Vagina (tissue), 2 donors: ENCODE measurements around the gene PTGR1.

Experiments used
- POLR2A ChIP-seq, 2 donors: fragments of 450-650 bp; IDR thresholded peaks; one replicate each; pipeline ENCODE4 v1.6.1; 2017; ENCODE audit warnings: antibody characterized with exemption in 2 of 2, mild to moderate bottlenecking in 2 of 2, moderate library complexity in 2 of 2
- POLR2AphosphoS5 ChIP-seq, 2 donors: sonication (generic); formaldehyde crosslinking; IDR thresholded peaks; one replicate each; pipeline ENCODE4 v1.9.0; 2017; ENCODE audit warnings: antibody characterized with exemption in 2 of 2, mild to moderate bottlenecking in 2 of 2, low read depth in 1 of 2; ENCODE audit not compliant: insufficient read depth in 1 of 2
- TF ChIP-seq, protein P1 (sequence below), 3 experiments: fragments of 450-650 bp in 2 of 3; fragments of 200-600 bp in 1 of 3; sonication (generic) in 1 of 3; IDR thresholded peaks; one replicate each; pipeline ENCODE4 v1.5.1; 2017 to 2019; ENCODE audit warnings: antibody characterized with exemption in 3 of 3, mild to moderate bottlenecking in 2 of 3, moderate library complexity in 2 of 3

DNA sequence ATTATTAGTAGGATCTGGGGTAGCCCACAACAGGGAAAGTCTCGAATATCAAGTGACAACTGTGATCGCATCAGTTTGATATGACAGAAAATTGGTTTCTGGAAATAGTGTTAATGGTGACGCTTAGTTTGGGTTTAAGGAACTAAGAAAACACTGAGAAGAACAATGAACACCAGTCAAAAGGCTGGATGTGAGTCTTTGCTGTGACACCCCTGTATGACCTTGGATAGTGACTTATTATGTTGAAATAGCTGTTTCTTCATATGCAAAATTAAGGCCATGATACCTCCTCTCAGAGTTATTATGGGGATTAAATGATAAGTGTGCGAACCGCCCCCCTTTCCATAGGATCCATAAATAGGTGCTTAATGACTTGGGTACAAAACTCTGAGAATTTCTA, 32.6 kb upstream of the PTGR1 start:
- TF ChIP-seq, protein P1, sequence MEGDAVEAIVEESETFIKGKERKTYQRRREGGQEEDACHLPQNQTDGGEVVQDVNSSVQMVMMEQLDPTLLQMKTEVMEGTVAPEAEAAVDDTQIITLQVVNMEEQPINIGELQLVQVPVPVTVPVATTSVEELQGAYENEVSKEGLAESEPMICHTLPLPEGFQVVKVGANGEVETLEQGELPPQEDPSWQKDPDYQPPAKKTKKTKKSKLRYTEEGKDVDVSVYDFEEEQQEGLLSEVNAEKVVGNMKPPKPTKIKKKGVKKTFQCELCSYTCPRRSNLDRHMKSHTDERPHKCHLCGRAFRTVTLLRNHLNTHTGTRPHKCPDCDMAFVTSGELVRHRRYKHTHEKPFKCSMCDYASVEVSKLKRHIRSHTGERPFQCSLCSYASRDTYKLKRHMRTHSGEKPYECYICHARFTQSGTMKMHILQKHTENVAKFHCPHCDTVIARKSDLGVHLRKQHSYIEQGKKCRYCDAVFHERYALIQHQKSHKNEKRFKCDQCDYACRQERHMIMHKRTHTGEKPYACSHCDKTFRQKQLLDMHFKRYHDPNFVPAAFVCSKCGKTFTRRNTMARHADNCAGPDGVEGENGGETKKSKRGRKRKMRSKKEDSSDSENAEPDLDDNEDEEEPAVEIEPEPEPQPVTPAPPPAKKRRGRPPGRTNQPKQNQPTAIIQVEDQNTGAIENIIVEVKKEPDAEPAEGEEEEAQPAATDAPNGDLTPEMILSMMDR (IDR thresholded peaks at IDR 0.05) = no peak
- TF ChIP-seq POLR2AphosphoS5 (IDR thresholded peaks at IDR 0.05; ENCODE audit: insufficient read depth in 1 of 2, low read depth in 1 of 2) (no peak), POLR2A (IDR thresholded peaks at IDR 0.05) (no peak)
